HepG2 (cell line): ENCODE results near the gene RUVBL2. TPM values are rescaled to one million over a fixed set of nuclear protein-coding genes. Genes with fewer than 3 reads are reported as not detected.

Experiments
- DMAP1 ChIP-seq: IDR thresholded peaks from 2 replicates; pipeline ENCODE4 v1.6.1; 2016
- DRAP1 ChIP-seq: IDR thresholded peaks from 2 replicates; pipeline ENCODE4 v1.6.1; 2016; ENCODE audit warnings: missing genetic modification reagents, missing compliant biosample characterization
- EHMT2 ChIP-seq: fragments of 200-600 bp; sonication (generic); IDR thresholded peaks from 2 replicates; pipeline ENCODE4 v1.7.0; 2017; ENCODE audit warnings: antibody characterized with exemption, low read depth, low read length, borderline replicate concordance
- FOSL1 ChIP-seq: sonication (generic); formaldehyde crosslinking; IDR thresholded peaks from 2 replicates; pipeline ENCODE4 v1.9.0; 2021; ENCODE audit warnings: missing genetic modification reagents, borderline replicate concordance
- GTF2F1 ChIP-seq: fragments of 150-350 bp; IDR thresholded peaks from 2 replicates; pipeline ENCODE4 v1.6.1; 2014; ENCODE audit warnings: low read length
- GTF3A ChIP-seq: sonication (generic); formaldehyde crosslinking; conservative IDR thresholded peaks from 2 replicates; pipeline ENCODE4 v1.4.0; 2020; ENCODE audit warnings: mild to moderate bottlenecking, missing genetic modification reagents
- HNF4A ChIP-seq: sonication (generic); formaldehyde crosslinking; IDR thresholded peaks from 2 replicates; pipeline ENCODE4 v1.4.0; 2020; ENCODE audit warnings: missing genetic modification reagents
- HOXA3 ChIP-seq: sonication (generic); formaldehyde crosslinking; IDR thresholded peaks from 2 replicates; pipeline ENCODE4 v1.5.0; 2020; ENCODE audit warnings: missing genetic modification reagents
- HOXA7 ChIP-seq: sonication (generic); formaldehyde crosslinking; IDR thresholded peaks from 2 replicates; pipeline ENCODE4 v1.8.1; 2022; ENCODE audit warnings: mild to moderate bottlenecking, missing genetic modification reagents, moderate library complexity
- KDM5B ChIP-seq: sonication (generic); formaldehyde crosslinking; IDR thresholded peaks from 2 replicates; pipeline ENCODE4 v1.4.0; 2020; ENCODE audit warnings: missing genetic modification reagents, mild to moderate bottlenecking, borderline replicate concordance
- NBN ChIP-seq: fragments of 450-650 bp; conservative IDR thresholded peaks from 2 replicates; pipeline ENCODE4 v1.6.1; 2017
- NFKB2 ChIP-seq: sonication (generic); formaldehyde crosslinking; IDR thresholded peaks from 2 replicates; pipeline ENCODE4 v1.4.0; 2020; ENCODE audit warnings: missing genetic modification reagents, borderline replicate concordance
- REPIN1 ChIP-seq: sonication (generic); formaldehyde crosslinking; IDR thresholded peaks from 2 replicates; pipeline ENCODE4 v1.8.0; 2022; ENCODE audit warnings: missing genetic modification reagents, low read depth, mild to moderate bottlenecking, borderline replicate concordance
- RFXANK ChIP-seq: IDR thresholded peaks from 2 replicates; pipeline ENCODE4 v1.6.1; 2016
- SMAD9 ChIP-seq: sonication (generic); formaldehyde crosslinking; IDR thresholded peaks from 2 replicates; pipeline ENCODE4 v1.5.1; 2020; ENCODE audit warnings: mild to moderate bottlenecking, missing genetic modification reagents
- SRSF4 ChIP-seq: fragments of 200-400 bp; formaldehyde crosslinking; IDR thresholded peaks from one replicate; pipeline ENCODE4 v1.6.1; 2018; ENCODE audit warnings: mild to moderate bottlenecking, low read depth, low read length, moderate library complexity; ENCODE audit not compliant: poor library complexity, severe bottlenecking
- ZBTB34 ChIP-seq: sonication (generic); formaldehyde crosslinking; IDR thresholded peaks from 2 replicates; pipeline ENCODE4 v1.8.0; 2022; ENCODE audit warnings: mild to moderate bottlenecking, missing genetic modification reagents
- ZFY ChIP-seq: sonication (generic); formaldehyde crosslinking; IDR thresholded peaks from 2 replicates; pipeline ENCODE4 v1.4.0; 2020; ENCODE audit warnings: missing genetic modification reagents
- ZMAT3 ChIP-seq: sonication (generic); formaldehyde crosslinking; conservative IDR thresholded peaks from 2 replicates; pipeline ENCODE4 v1.7.0; 2021; ENCODE audit warnings: missing genetic modification reagents
- ZNF556 ChIP-seq: sonication (generic); formaldehyde crosslinking; IDR thresholded peaks from 2 replicates; pipeline ENCODE4 v1.4.0; 2020; ENCODE audit warnings: mild to moderate bottlenecking, missing genetic modification reagents, borderline replicate concordance
- ZNF589 ChIP-seq: sonication (generic); formaldehyde crosslinking; conservative IDR thresholded peaks from 2 replicates; pipeline ENCODE4 v1.8.0; 2022; ENCODE audit warnings: mild to moderate bottlenecking, moderate library complexity, missing genetic modification reagents
- ZNF691 ChIP-seq: sonication (generic); formaldehyde crosslinking; IDR thresholded peaks from 2 replicates; pipeline ENCODE4 v1.4.0; 2020; ENCODE audit warnings: missing genetic modification reagents, low read depth, mild to moderate bottlenecking, borderline replicate concordance
- ZNF776 ChIP-seq: sonication (generic); formaldehyde crosslinking; IDR thresholded peaks from 2 replicates; pipeline ENCODE4 v1.4.0; 2020; ENCODE audit warnings: mild to moderate bottlenecking, missing genetic modification reagents
- ZNF777 ChIP-seq: sonication (generic); formaldehyde crosslinking; IDR thresholded peaks from 2 replicates; pipeline ENCODE4 v1.4.0; 2020; ENCODE audit warnings: missing genetic modification reagents
- polyA plus RNA-seq, 8 experiments: library from polyadenylated mRNA; depleted of rRNA in 3 of 8; stranded (reverse) in 7 of 8; unstranded in 1 of 8; fragments of >200 nt; fragmentation: Illumina TruSeq in 4 of 8; extraction: Trizol in 4 of 8; gene quantifications; 2 replicates each; pipeline versions ENCODE4 v1.2.1 to v1.2.3, GENCODE V29; 2011 to 2016; ENCODE audit warnings: low read depth in 4 of 8, missing spikeins in 1 of 8, mixed read lengths in 1 of 8; ENCODE audit not compliant: insufficient read depth in 1 of 8
- total RNA-seq, 5 experiments: library from RNA; depleted of rRNA; stranded (reverse); fragments of >200 nt; fragmentation: Illumina TruSeq; extraction: Trizol; gene quantifications; 2 replicates each; pipeline ENCODE4 v1.2.3, GENCODE V29; 2016; ENCODE audit warnings: low read depth in 1 of 5
- TF ChIP-seq, protein P1 (sequence below): sonication (generic); formaldehyde crosslinking; IDR thresholded peaks from 2 replicates; pipeline ENCODE4 v1.5.1; 2020; ENCODE audit warnings: mild to moderate bottlenecking, missing genetic modification reagents, borderline replicate concordance

The RUVBL2 gene
- total and polyA plus RNA-seq, 2 of the 13 experiments (the other 11 are each of a cell fraction or from before 2014, with no cell fraction given) = 120 to 122 TPM

GRCh38 chr19:48961051-48961649, 32.5 kb upstream of the RUVBL2 start (continued):
- TF ChIP-seq, protein P1, sequence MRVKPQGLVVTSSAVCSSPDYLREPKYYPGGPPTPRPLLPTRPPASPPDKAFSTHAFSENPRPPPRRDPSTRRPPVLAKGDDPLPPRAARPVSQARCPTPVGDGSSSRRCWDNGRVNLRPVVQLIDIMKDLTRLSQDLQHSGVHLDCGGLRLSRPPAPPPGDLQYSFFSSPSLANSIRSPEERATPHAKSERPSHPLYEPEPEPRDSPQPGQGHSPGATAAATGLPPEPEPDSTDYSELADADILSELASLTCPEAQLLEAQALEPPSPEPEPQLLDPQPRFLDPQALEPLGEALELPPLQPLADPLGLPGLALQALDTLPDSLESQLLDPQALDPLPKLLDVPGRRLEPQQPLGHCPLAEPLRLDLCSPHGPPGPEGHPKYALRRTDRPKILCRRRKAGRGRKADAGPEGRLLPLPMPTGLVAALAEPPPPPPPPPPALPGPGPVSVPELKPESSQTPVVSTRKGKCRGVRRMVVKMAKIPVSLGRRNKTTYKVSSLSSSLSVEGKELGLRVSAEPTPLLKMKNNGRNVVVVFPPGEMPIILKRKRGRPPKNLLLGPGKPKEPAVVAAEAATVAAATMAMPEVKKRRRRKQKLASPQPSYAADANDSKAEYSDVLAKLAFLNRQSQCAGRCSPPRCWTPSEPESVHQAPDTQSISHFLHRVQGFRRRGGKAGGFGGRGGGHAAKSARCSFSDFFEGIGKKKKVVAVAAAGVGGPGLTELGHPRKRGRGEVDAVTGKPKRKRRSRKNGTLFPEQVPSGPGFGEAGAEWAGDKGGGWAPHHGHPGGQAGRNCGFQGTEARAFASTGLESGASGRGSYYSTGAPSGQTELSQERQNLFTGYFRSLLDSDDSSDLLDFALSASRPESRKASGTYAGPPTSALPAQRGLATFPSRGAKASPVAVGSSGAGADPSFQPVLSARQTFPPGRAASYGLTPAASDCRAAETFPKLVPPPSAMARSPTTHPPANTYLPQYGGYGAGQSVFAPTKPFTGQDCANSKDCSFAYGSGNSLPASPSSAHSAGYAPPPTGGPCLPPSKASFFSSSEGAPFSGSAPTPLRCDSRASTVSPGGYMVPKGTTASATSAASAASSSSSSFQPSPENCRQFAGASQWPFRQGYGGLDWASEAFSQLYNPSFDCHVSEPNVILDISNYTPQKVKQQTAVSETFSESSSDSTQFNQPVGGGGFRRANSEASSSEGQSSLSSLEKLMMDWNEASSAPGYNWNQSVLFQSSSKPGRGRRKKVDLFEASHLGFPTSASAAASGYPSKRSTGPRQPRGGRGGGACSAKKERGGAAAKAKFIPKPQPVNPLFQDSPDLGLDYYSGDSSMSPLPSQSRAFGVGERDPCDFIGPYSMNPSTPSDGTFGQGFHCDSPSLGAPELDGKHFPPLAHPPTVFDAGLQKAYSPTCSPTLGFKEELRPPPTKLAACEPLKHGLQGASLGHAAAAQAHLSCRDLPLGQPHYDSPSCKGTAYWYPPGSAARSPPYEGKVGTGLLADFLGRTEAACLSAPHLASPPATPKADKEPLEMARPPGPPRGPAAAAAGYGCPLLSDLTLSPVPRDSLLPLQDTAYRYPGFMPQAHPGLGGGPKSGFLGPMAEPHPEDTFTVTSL = no peak
- TF ChIP-seq ZNF691 (CRISPR knock-in tag) (no peak), HOXA7 (no peak), ZNF777 (CRISPR knock-in tag) (no peak), DRAP1 (CRISPR knock-in tag) (no peak), ZMAT3 (CRISPR knock-in tag) (no peak), ZNF589 (peak; percentile 73; the same call in 1 of the 2 replicates), HOXA3 (CRISPR knock-in tag) (no peak), ZNF556 (CRISPR knock-in tag) (no peak), ZFY (CRISPR knock-in tag) (no peak), GTF2F1 (no peak), NBN (no peak), SRSF4 (no peak), REPIN1 (CRISPR knock-in tag) (no peak), ZBTB34 (CRISPR knock-in tag) (no peak), GTF3A (CRISPR knock-in tag) (no peak), FOSL1 (CRISPR knock-in tag) (no peak), KDM5B (no peak), EHMT2 (no peak), RFXANK (no peak), SMAD9 (CRISPR knock-in tag) (no peak), NFKB2 (no peak; the same call in 1 of the 2 replicates), DMAP1 (CRISPR knock-in tag) (no peak), ZNF776 (no peak), HNF4A (CRISPR knock-in tag) (no peak; the same call in 1 of the 2 replicates)
